ENCODE data around the gene MXRA7.
A peak's percentile ranks its signal among the peaks of the same experiment; 100 is the strongest.

MXRA7 gene

DNA sequence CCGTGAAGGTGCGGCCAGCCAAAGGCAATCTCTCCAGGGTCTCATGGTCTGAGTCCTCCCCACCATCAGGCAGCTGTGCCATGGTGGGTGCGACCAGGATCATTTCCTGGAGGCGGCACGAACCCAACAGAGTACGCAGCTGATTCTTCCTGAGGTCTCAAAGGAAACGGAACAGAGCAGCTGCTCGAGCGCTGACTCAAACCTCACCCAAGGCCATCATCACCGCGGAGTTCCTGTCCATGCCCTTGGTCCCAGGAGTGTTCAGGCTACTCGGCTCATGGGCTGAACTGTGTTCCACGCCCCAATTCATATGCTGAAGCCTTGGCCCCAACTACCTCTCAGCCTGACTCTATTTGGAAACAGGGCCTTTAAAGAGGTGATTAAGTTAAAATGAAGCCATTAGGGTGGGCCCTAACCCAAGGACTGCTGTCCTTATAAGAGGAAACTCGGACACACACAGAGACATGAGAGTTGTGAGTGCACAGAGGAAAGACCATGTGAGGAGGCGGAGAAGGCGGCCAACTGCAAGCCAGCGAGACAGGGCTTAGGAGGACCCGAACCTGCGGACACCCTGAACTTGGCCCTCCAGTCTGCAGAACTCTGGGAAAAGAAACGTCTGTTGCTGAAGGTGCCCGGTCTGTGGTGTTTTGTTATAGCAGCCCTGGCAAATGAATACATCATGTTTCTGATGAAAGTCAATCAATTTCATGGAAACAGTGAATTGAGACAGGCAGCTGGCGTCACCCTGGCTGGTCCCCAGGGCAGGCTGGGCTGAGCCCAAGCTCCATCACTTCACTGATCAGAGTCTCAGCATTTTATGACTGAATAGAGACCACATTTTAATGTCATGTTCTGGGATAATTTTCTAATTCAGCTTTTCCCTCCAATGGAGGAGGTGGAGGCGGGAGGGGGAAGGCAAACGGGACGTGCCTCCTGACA, 13.7 kb downstream of the MXRA7 start:
- no peak for DNase-seq (ENCODE audit: low read depth in 2 of 2)

DNA sequence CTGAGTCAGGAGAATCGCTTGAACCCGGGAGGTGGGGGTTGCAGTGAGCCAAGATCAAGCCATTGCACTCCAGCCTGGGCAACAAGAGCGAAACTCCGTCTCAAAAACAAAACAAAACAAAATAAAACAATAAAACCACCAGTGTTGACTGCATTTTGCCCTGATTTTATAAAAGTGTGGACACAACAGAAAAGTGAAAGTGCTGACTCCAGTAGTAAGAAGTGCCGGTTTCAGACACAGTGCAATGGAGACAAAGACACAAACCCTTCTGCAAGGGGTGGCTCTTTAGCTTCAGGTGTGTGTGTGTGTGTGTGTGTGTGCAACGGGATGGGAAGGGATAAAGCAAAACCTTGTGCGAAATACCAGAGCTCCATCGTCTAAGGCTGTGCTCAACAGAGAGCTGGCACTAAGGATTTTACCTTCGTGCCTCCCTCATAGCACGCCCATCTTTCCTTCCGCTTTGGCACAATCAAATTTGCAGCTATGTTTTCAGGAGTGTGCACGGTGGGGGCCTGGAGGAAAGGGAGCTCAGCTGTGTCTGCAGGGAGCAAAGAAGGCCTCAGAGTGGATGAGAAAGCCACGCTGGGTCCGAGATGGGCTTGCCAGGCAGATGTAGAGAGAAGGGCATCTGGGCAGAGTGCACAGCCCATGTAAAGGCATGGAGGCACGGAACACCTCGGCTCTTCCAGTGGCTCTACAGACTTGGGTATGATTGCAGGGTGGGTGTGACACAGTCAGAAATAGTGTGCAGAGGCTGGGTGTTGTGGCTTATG, 15.5 kb downstream of the MXRA7 start:
- DNase-seq (ENCODE audit: low read depth in 2 of 2): no peak

DNA sequence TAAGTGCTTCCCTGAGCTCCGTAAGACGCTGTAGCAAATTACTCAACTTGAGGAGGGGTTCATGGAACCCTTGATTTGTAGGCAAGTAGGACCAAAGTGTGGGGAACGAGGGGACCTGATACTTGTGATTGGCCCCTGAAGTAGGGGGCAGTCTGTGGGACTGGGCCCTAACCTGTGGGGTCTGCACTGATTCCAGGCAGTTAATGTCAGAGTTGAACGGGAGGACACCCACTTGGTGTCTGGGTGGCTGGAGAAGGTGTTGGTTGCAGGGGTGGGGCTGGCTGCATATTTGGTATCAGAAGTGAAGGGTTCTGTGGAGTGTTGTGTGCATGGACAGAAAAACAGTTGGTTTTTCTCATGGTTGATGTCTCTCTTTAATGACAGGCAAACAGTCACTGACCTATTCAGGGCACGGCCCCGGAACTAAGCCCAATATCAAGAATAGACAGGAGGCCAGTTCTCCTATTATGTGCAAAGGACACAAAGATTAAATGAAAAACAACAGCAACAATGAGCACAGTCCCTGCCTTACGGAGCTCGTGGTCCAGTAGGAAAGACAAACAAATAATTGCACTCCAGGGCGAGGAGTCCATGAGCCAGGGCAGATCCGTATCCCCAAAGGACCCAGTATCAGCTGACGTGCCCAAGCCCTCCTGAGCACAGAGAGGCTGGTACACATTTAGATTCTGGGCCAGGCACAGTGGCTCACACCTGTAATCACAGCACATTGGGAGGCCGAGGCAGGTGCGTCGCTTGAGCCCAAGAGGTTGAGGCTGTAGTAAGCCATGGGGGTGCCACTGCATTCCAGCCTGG, 19.2 kb downstream of the MXRA7 start:
- DNase-seq (ENCODE audit: low read depth in 2 of 2): no peak

DNA sequence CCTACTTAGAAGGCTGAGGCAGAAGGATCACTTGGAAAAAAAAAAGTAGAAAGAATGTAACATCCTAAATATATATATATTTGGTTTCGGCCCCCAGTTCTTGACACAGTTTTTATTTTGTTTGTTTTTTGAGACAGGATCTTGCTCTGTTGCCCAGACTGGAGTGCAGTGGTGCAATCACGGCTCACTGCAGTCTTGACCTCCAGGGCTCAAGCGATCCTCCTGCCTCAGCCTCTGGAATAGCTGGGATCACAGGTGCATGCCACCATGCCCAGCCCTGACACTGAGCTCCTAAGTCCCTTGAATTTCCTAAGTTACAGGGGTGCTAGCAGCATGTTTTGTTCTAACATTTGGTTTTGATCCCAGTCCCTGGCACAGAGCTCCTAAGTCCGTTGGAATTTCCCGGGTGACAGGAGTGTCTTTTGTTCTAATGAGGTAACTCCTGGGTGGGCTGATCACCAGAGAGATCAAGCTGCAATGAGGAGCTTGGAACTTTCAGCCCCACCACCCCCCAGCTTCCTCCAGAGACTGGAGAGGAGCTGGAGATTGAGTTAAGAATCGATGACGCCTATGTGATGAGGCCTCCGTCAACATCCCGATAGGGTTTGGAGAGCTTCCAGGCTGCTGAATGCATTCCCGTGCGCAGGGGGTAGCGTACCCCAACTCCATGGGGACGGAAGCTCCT, 20.0 kb downstream of the MXRA7 start:
- no peak for DNase-seq (ENCODE audit: low read depth in 2 of 2)

DNA sequence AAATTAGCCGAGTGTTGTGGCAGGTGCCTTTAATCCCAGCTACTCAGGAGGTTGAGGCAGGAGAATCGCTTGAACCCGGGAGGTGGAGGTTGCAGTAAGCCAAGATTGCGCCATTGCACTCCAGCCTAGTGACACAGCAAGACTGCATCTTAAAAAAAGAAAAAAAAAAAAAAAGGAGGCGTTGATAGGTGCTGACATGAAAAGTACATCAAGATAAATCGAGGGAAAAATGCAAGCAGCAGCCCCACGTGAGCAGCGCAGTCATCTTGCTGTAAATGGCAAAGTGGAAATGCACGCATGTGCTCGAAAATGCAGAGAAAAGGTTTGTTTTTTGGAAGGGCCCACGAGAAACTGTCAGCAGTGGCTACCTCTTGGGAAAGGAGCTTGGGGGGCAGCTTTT, 20.9 kb downstream of the MXRA7 start:
- no peak for DNase-seq (ENCODE audit: low read depth in 2 of 2)

DNA sequence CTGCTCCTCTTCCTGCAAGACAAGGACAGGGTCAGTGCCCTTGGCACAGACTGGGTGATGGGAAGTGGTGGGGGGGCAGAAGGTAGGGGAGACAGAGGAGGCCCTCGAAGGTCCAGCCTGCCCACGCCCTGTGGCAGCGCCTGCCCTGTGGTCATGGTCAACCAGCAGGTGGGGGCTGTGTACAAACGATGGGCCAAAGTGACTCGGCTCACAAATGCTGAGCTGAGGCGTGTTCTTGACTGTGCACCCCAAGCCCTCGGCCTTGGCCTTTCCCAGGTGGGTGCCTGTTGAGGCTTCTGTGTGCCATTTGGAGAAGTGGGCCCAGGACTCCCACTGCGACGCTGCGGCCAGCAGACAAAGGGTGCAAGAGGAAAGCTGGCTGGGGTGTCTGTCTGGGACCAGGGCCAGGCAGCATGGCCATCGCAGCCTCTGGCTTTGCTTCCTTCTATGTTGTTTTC, 22.6 kb downstream of the MXRA7 start:
- DNase-seq (ENCODE audit: low read depth in 2 of 2): no peak

DNA sequence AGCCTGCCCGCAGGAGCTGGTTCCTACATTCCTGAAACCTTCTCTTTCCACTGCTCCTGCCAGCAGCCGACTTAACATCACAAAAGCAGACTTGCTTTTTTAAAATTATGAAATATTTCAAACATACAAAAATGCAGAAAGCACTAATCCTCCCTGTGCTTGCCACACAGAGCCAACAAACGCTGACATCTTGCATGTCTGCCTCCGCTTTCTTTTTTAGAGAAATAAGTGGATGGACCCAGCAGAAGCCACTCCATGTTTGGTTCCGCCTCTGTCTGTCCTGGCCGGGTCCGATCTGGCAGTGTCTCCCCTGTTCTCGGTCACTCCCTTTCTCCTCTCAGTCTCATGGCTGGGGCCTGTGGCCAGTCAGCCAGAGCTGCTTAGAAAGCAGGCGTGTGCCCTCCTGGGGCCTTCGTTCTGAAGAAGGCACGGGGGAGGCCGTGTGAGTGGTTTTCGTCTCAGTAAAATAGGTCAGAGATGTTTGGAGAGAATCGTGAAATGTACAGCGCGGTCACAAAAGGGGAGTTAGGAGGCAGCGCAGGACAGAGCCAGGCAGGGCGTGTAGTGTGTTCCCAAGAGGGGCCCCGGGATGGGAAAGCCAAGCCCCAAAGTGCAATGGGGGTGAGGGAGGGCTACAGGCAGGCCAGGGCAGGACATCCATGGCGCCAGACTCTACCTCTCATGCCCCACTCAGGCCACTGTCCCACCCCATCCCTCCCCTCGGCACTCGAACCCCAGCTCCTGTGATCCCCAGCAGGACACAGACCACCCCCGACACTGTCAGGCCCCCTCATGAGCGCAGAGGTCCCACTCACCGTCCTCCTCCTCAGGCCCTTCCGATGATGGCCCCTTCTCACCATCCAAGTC, 23.2 kb downstream of the MXRA7 start:
- DNase-seq (ENCODE audit: low read depth in 2 of 2): no peak

DNA sequence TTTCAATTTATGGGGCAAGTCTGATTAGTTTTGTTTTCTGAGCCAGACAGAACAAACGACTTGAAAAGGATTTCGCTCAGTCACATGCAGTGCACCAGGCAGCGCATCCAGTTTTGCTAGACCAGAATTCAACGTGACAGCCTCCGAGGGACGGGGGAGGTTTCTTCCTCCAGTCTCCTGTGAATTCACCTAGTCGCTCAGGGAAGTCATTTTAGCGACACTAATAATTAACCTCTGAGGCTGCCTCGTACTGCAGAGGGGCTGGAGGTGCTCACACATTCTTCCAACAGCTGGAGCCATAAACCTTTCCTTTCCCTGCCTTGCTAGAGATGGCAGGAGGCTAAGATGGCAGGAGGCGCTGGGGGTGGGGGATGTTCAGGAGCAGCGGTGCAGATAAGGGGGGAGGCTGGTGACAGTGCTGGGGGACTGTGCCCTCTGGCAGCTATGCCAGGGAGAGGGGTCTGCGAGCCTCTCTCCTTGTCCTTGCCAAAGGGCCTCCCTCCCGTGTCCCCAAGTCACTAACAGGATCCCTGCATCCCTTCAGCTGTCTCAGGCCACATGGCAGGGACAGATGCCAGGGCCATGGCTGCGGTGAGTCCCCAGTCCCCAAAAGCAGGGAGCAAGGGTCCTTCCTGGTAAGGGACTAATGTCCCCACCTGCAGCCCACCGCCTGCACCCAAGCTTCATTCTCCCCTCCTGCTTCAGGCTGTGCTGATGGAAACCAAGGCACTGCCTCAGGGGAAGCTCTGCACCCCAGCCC, 24.0 kb downstream of the MXRA7 start:
- DNase-seq (ENCODE audit: low read depth in 2 of 2): no peak

DNA sequence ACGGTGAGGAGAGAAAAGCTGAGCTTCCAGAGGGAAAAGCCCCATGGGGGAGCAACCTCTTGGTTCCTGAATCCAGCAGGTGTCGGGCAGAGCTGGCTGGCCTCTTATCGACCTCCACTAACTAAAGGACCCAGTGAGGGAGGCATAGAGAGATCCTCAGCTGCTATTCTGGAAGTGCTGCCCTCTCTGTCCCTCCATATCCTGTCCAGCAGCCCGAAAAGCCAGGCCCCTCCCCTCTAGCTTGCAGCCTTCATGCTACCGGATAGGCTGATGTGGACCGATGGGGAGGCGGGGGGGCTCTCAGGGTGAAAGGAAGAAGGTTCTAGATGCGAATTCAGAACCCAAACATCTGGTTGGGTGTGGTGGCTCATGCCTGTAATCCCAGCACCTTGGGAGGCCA, 24.9 kb downstream of the MXRA7 start:
- no peak for DNase-seq (ENCODE audit: low read depth in 2 of 2)

DNA sequence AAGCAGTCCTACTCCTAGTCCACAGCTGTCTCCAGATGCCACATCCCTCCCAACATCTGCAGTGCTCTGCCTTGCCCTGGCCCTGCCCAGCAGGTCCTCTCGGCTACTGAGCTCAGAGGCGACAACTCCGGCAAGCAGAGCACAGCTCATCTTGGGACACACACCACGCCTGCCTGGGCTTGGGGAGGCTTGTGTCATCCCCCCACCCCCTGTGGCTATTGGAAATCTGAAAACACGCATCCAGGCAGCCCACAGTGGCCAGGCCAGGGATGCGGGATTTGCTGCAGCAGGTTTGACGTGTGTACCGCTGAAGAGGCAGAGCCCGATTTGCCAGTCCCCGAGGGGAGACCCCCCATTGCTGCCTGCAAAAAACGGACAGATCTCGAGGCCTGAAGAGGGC, 25.4 kb downstream of the MXRA7 start:
- no peak for DNase-seq (ENCODE audit: low read depth in 2 of 2)

DNA sequence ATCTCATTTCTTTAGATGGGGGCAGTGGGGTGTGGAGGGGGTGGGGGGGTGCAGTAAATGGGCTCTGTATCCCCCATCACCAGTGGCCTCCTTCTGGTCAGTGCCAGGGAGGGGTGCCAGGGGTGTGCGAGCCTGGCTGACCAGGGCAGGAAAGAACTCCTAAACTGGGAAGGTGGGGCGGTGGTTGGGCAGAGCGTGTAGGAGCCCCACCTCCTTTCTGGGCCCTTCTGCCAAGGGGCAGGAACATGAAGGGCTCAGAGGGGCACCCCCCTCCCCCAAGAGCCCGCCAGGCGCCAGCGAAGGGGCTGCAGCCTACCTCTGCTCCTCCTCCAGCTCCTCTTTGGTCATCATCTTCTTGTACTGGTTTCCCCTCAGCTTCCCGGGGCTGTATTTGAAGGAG, 26.0 kb downstream of the MXRA7 start:
- DNase-seq (ENCODE audit: low read depth in 2 of 2): no peak

DNA sequence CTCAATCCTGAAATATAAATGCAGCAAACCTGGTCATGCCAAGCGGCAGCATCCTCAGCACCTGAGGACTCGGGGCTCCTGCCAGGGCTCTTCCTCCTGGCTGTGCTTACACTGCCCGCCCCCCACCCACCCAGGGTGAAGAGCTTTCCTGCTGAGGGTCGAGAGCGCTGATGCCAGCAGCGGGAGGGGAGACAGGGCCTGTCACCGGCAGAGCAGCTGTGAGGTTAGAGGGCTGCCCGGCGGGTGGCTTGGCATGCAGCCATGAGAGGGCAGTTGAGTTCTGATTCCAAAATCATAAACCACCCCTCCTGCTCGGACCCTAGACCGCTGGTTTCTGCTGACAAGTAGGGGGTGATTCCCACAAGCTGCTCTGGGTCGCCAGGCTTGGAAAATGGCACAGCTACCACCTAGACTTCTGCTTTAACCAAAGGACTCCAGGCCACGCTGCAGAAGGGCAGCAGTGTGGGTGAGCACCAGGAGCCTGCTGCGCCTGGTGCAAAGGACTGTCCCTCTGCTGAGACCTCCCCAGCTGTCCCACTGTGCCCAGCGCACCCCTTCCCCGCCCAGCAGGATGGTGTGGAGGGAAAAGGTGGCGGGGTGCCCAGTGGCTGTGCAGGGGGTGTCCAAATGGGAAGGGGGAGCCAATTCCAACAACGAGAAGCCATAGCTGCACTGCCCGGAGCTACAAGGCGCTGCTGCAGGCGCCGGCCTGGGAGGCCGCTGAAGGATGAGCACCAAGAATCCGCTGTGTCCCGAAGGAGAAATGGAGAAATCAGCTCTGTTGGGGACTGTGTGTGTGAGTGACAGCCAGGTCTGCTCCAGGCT, 26.6 kb downstream of the MXRA7 start:
- DNase-seq (ENCODE audit: low read depth in 2 of 2): no peak

DNA sequence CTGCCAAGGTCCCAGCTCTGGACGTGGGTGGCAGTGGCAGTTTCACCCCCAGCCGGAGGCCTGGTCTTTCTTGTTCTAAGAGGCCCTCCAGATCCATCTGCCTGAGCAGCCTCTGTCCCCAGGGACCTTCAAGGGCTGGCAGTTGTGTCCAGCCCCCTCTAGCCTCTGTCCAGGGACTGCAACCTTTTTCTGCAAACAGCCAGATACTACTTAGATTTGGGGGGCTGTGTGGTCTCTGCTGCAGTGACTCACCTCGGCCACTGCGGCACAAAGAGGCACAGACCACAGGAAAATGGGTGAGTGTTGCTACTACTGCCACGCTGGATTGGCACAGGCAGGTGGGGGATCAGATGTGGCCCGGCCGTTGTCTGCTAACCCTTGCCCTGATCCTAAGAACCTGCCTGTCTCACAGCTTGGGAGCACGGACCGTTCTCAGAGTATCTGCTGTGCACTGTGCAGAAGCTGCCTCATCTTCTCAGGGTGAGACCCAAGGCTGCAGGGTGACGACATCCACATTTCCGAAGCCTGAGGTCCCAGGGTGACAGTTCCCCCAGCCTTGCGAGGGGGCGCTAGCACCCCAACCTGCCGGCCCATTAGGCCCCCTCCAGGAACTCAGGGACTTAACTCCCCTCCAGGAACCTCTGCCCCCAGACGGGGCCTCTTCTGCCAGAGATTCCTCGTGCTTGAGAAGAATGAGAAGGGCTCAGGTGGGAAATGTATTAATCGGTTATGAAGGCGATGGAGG, 27.6 kb downstream of the MXRA7 start:
- no peak for DNase-seq (ENCODE audit: low read depth in 2 of 2)

DNA sequence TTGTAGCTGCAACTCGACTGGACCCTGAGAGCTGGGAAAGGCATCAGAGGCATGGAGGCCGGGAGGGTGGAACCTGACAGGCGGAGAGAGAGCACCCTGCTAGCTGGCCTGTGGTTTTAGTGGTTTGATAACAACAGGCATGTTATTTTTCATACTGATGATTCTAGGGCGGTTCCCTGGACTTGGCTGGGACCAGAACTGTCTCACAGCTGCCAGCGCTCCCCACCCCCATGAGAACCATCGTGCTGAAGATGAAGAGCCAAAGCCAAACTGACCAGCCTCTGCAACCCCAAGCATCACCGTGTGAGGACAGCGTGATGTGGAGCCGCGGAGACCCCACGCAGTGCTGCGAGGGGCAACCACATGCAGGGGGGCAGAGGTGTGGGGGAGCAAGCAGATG, 28.5 kb downstream of the MXRA7 start:
- no peak for DNase-seq (ENCODE audit: low read depth in 2 of 2)

DNA sequence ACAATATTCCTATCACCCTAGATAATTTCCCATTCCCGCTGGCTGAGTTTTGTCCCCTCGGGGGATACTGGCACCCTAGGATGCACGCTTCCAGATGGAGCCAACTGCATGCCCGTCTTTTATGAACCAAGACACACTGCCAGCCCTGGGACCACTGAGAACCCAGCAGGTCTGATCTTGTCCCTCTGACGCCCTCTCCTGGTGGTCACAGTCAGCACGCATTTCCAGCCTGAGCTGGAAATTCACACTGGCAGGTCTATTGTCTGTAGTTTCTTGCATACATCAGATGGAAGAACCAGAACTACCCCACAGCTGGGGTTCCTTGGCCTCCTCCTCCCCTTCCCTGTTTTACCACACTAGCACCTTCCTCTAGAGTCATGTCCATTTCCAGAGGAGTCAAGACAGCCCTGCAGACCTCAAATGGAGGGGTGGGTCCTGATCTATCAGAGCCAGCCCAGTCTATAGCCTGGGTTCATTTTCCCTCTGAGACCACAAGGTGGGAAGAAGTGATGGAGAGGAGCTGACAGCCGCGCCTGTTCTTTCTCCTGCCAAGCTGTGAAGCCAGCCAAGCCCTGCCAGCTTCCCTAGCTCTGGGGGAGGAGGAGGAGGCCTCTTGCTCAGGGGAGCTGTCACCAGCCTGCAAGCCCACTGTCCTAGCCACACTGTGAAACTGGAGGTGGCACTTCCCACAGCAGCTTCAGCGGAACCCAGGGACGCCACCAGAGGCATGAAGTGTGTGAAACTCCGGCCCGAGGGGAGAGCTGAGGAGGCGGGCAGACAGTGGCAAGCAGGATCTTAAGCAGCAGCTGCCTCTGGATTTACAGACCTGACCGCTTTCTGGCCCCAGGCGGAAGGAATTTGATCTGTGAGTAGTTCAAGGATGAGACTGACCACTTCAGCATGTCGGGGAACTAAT, 29.3 kb downstream of the MXRA7 start:
- peak; percentile 41 to 42 for DNase-seq (ENCODE audit: low read depth in 2 of 2)

DNA sequence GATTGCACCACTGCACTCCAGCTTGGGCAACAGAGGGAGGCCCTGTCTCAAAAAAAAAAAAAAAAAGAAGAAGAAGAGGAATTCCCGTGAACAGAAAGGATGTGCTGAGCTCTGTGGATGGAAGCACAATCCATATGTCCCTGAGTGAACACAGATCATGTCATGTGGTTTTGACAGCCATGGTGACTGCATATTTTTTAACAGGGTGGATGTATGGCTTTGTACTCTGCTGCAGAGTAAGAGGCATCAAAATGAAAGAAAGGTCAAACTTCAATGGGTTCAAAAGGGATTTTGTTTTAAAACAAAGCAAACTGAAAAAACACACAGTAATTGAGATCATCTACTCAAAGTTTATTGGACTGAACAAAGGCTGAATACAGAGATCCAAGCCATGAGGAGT, 31.5 kb downstream of the MXRA7 start:
- no peak for DNase-seq (ENCODE audit: low read depth in 2 of 2)

DNA sequence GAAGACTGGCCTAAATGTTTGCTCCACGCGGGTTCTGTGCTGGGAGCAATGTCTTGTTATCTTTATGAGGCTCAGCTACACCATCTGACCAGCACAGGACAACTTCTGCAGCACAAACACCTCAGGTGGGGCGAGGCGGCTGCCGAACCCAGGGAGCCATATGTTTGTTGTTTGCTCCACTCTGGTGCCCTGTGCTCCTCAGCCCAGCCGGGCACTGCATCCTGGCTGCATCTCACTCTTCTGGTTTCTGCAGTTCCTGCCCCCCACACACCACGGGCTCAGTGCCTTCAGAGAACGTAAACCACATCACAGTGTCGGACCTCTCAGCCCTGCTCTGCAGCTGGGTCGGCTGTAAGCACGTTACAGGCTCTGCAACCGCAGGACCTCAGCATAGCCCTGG, 32.4 kb downstream of the MXRA7 start:
- peak; percentile 3 to 24 for DNase-seq (ENCODE audit: low read depth in 2 of 2)

All from stimulated activated CD8-positive, alpha-beta memory T cell treated with anti-CD3 and anti-CD28 coated beads, Interleukin-7, amount 100 ng/mL, for 4 hours (primary cell).